ENCODE results near the gene RABL2A. TPM values are rescaled to one million over a fixed set of nuclear protein-coding genes. Genes with fewer than 3 reads are reported as not detected.
"Not testable (repeated sequence)": the region's sequence is repeated elsewhere in the genome, so short reads cannot be mapped to it uniquely, and the experiment has no call there.

Gene RABL2A
- total RNA-seq, 1 donor from 2014 or later, result 23.5 TPM

DNA sequence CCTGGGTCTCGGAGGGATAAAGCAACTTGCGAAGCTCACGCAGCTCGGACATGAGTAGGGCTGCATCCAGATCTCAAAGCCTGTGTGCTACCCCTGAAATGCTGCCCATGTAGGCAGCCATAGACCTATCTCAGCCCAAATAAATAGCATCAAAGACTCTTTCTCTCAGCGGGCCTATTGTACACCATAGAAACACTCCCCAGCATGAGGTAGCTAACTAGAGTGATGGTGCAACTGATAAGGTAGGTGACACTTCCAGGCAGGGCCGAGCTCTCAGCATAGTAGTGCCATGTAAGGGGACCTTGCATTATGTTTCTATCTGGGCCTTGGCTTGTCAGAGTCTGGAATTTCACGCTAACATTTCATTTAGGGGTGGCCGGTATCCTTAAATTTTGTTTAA, 52.4 kb downstream of the RABL2A start:
- Mint-ChIP-seq H3K27ac (no peak overlapping the region), H3K36me3 (ENCODE audit: low read depth) (no peaks in the 10 kb centered on the region), H3K27me3 (peaks cover 18% of the 10 kb centered on the region), H3K4me3 (no peak overlapping the region), H3K9me3 (peaks cover 19% of the 10 kb centered on the region), H3K4me1 (no peaks in the 10 kb centered on the region)
- no peak for DNase-seq
- intact Hi-C loops (cut with micrococcal nuclease), result no loop called here

- DNase-seq, result no peak
- Mint-ChIP-seq H3K4me1 (peaks cover under 1% of the 10 kb centered on the region), H3K27me3 (peaks cover 5% of the 10 kb centered on the region), H3K4me3 (no peak overlapping the region), H3K9me3 (peaks cover 19% of the 10 kb centered on the region), H3K27ac (no peak overlapping the region), H3K36me3 (ENCODE audit: low read depth) (no peaks in the 10 kb centered on the region)
- intact Hi-C loops (cut with micrococcal nuclease), result no loop called here
Observed at GRCh38 chr2:113685471-113685870, 58.4 kb downstream of the RABL2A start.

GRCh38 chr2:113686537-113686936, 59.5 kb downstream of the RABL2A start:
- intact Hi-C loops (cut with micrococcal nuclease), result no loop called here

GRCh38 chr2:113690871-113691270, 63.8 kb downstream of the RABL2A start:
- not testable (repeated sequence) for H3K27me3 Mint-ChIP-seq; H3K36me3 Mint-ChIP-seq (ENCODE audit: low read depth); H3K4me3 Mint-ChIP-seq; H3K9me3 Mint-ChIP-seq; DNase-seq; H3K27ac Mint-ChIP-seq
- intact Hi-C loops (cut with micrococcal nuclease), result loop anchor here (5.0 kb wide), 1 partner anchor 34 kb away; no protein-coding TSS in a partner anchor
- H3K4me1 Mint-ChIP-seq, result peaks cover 32% of the 10 kb centered on the region

More at GRCh38 chr2:113686537-113686936, 59.5 kb downstream of the RABL2A start:
- Mint-ChIP-seq H3K9me3 (peaks cover 17% of the 10 kb centered on the region), H3K36me3 (ENCODE audit: low read depth) (no peaks in the 10 kb centered on the region), H3K4me1 (peaks cover 6% of the 10 kb centered on the region), H3K4me3 (no peak overlapping the region), H3K27me3 (peaks cover 5% of the 10 kb centered on the region), H3K27ac (no peak overlapping the region)
- DNase-seq, result no peak

Other genes starting within 250 kb of the RABL2A start
- gene ZNG1B, start 189.6 kb upstream of the RABL2A start, total RNA-seq, result 38.6 and 41.7 TPM in 2 replicates
- 0.17 and 0.30 TPM in 2 replicates for gene FOXD4L1, start 128.6 kb upstream of the RABL2A start, total RNA-seq
- gene SLC35F5, start 129.4 kb downstream of the RABL2A start, total RNA-seq, result 24.1 and 25.1 TPM in 2 replicates